SK-N-SH treated with all-trans-retinoic acid at 6 μM for 48 hours (cell line): Measurements from ENCODE around the gene STXBP2.

Experiments used
- ARNTL ChIP-seq: fragments of 450-650 bp; formaldehyde crosslinking; IDR thresholded peaks from 2 replicates; pipeline ENCODE4 v1.5.0; 2020; ENCODE audit warnings: low read depth, mild to moderate bottlenecking, moderate library complexity, borderline replicate concordance
- GLIS3 ChIP-seq: fragments of 250-450 bp; sonication (Bioruptor Pico); IDR thresholded peaks from 2 replicates; pipeline ENCODE4 v1.5.0; 2020; ENCODE audit warnings: mild to moderate bottlenecking, moderate library complexity
- SNAI2 ChIP-seq: fragments of 250-450 bp; sonication (Bioruptor Pico); IDR thresholded peaks from 2 replicates; pipeline ENCODE4 v1.5.0; 2020; ENCODE audit warnings: mild to moderate bottlenecking, moderate library complexity
- TCF4 ChIP-seq: fragments of 250-450 bp; sonication (Bioruptor Pico); IDR thresholded peaks from 2 replicates; pipeline ENCODE4 v1.8.0; 2021; ENCODE audit warnings: mild to moderate bottlenecking, moderate library complexity, borderline replicate concordance
- ZC3H10 ChIP-seq: fragments of 250-450 bp; sonication (Bioruptor Pico); IDR thresholded peaks from 2 replicates; pipeline ENCODE4 v1.5.1; 2021; ENCODE audit warnings: mild to moderate bottlenecking, moderate library complexity
- ZFP3 ChIP-seq: fragments of 250-450 bp; sonication (Bioruptor Pico); IDR thresholded peaks from 2 replicates; pipeline ENCODE4 v1.5.0; 2020; ENCODE audit warnings: mild to moderate bottlenecking, moderate library complexity
- ZNF565 ChIP-seq: fragments of 450-650 bp; formaldehyde crosslinking; conservative IDR thresholded peaks from 2 replicates; pipeline ENCODE4 v1.5.0; 2020; ENCODE audit warnings: low read depth, mild to moderate bottlenecking, moderate library complexity
- ZNF70 ChIP-seq: fragments of 450-650 bp; formaldehyde crosslinking; IDR thresholded peaks from 2 replicates; pipeline ENCODE4 v1.5.0; 2020; ENCODE audit warnings: mild to moderate bottlenecking, moderate library complexity
- TF ChIP-seq, protein P1 (sequence below): fragments of 250-450 bp; sonication (Bioruptor Pico); IDR thresholded peaks from 2 replicates; pipeline ENCODE4 v1.5.1; 2020; ENCODE audit warnings: low read depth, mild to moderate bottlenecking, moderate library complexity
- TF ChIP-seq, protein P2 (sequence below): fragments of 250-450 bp; sonication (Bioruptor Pico); IDR thresholded peaks from 2 replicates; pipeline ENCODE4 v1.8.0; 2021; ENCODE audit warnings: low read depth, mild to moderate bottlenecking, moderate library complexity, borderline replicate concordance

DNA sequence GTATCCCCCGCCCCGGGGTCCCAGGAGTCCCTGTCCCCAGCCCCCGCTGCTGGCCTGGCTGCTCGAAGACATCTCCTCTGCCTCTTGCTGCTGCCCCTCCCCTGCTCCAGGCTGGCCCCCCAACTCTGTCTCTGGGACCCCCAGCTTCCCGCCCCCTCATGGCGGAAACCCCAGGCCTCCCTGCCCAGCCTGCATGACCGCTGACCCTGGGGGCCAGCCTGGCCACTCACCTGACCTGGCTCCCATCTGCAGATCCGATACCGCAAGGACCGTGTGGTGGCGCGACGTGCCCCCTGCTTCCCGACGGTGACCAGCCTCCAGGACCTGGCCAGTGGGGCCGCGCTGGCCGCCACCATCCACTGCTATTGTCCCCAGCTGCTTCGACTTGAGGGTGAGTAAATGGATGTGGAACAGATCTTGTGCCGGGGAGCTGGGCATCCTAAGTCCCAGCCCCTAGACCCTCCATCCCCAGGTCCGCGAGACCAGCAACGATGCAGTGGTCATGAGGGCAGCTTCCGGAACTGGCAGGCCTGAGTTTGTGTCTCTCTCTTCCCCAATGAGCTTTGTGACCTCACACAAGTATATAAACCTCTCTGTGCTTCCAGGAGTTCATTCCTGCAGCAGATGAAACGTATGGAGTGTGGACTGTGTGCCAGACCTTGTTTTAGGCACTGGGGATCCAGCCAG is 28.9 kb upstream of the STXBP2 start:
- no peak for TF ChIP-seq TCF4 (CRISPR knock-in tag)
- no peak for TF ChIP-seq ZC3H10
- no peak for TF ChIP-seq SNAI2 (CRISPR knock-in tag)
- TF ChIP-seq ZNF565 (CRISPR knock-in tag): no peak
- TF ChIP-seq GLIS3 (CRISPR knock-in tag): no peak
- TF ChIP-seq ZFP3 (CRISPR knock-in tag): no peak
- TF ChIP-seq, protein P1, sequence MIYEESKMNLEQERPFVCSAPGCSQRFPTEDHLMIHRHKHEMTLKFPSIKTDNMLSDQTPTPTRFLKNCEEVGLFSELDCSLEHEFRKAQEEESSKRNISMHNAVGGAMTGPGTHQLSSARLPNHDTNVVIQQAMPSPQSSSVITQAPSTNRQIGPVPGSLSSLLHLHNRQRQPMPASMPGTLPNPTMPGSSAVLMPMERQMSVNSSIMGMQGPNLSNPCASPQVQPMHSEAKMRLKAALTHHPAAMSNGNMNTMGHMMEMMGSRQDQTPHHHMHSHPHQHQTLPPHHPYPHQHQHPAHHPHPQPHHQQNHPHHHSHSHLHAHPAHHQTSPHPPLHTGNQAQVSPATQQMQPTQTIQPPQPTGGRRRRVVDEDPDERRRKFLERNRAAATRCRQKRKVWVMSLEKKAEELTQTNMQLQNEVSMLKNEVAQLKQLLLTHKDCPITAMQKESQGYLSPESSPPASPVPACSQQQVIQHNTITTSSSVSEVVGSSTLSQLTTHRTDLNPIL (CRISPR knock-in tag): no peak
- TF ChIP-seq ARNTL (CRISPR knock-in tag): no peak
- no peak for TF ChIP-seq ZNF70 (CRISPR knock-in tag)
- TF ChIP-seq, protein P2, sequence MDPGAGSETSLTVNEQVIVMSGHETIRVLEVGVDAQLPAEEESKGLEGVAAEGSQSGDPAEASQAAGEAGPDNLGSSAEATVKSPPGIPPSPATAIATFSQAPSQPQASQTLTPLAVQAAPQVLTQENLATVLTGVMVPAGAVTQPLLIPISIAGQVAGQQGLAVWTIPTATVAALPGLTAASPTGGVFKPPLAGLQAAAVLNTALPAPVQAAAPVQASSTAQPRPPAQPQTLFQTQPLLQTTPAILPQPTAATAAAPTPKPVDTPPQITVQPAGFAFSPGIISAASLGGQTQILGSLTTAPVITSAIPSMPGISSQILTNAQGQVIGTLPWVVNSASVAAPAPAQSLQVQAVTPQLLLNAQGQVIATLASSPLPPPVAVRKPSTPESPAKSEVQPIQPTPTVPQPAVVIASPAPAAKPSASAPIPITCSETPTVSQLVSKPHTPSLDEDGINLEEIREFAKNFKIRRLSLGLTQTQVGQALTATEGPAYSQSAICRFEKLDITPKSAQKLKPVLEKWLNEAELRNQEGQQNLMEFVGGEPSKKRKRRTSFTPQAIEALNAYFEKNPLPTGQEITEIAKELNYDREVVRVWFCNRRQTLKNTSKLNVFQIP (CRISPR knock-in tag): no peak
